Activated CD4-positive, alpha-beta T cell treated with anti-CD3 and anti-CD28 coated beads for 24 hours (primary cell): Measurements from ENCODE around the gene ATP5IF1.

ENCODE experiments used
- DNase-seq, 2 donors: peaks; one replicate each; pipeline ENCODE4 v3.0.0-alpha.2; 2020; ENCODE audit warnings: low read depth in 2 of 2

Gene ATP5IF1

GRCh38 chr1:28265577-28265976 lies 29.7 kb downstream of the ATP5IF1 start:
- DNase-seq: no peak

GRCh38 chr1:28266920-28267322 lies 31.0 kb downstream of the ATP5IF1 start:
- DNase-seq: no peak

- DNase-seq: no peak
Observed at GRCh38 chr1:28267633-28268032, 31.7 kb downstream of the ATP5IF1 start.

- no peak for DNase-seq
Observed at GRCh38 chr1:28269529-28269928, 33.6 kb downstream of the ATP5IF1 start.

- DNase-seq: no peak
Observed at GRCh38 chr1:28272215-28272852, 36.4 kb downstream of the ATP5IF1 start.

- no peak for DNase-seq
Observed at GRCh38 chr1:28273216-28273860, 37.4 kb downstream of the ATP5IF1 start.

- DNase-seq: no peak
Observed at GRCh38 chr1:28278763-28279162, 42.8 kb downstream of the ATP5IF1 start.

- DNase-seq: no peak
Observed at GRCh38 chr1:28279721-28280120, 43.8 kb downstream of the ATP5IF1 start.

- DNase-seq: no peak
Observed at GRCh38 chr1:28280501-28280900, 44.6 kb downstream of the ATP5IF1 start.

GRCh38 chr1:28280977-28281381 lies 45.1 kb downstream of the ATP5IF1 start:
- no peak for DNase-seq

GRCh38 chr1:28281608-28282425 lies 45.9 kb downstream of the ATP5IF1 start:
- no peak for DNase-seq

- DNase-seq: no peak
Observed at GRCh38 chr1:28282426-28283407, 46.8 kb downstream of the ATP5IF1 start.

GRCh38 chr1:28286111-28286510 lies 50.2 kb downstream of the ATP5IF1 start:
- no peak for DNase-seq
